NT2/D1 (cell line): ENCODE measurements around the gene BTK.

Experiments used
- SUZ12 ChIP-seq: IDR thresholded peaks from 2 replicates; pipeline ENCODE4 v1.6.1; 2011; ENCODE audit not compliant: insufficient read length, insufficient read depth; ENCODE audit errors: extremely low read depth
- YY1 ChIP-seq: IDR thresholded peaks from 2 replicates; pipeline ENCODE4 v1.6.1; 2011; ENCODE audit not compliant: insufficient read length, insufficient read depth
- ZNF274 ChIP-seq: IDR thresholded peaks from 2 replicates; pipeline ENCODE4 v1.6.1; 2011; ENCODE audit warnings: mild to moderate bottlenecking, low read depth, low read length

- TF ChIP-seq YY1 (no peak), ZNF274 (no peak), SUZ12 (no peak)
Measured at GRCh38 chrX:101398694-101399093, 12.7 kb upstream of the BTK start.
